ENCODE data around the gene DMXL2.

The DMXL2 gene

GRCh38 chr15:51622604-51623370 lies at the start of gene DMXL2 (continued):
- no peak for TF ChIP-seq ZNF707 (tag by site-specific recombination; IDR thresholded peaks at IDR 0.05)
- no peak for TF ChIP-seq ZSCAN16 (tag by site-specific recombination; IDR thresholded peaks at IDR 0.05)
- TF ChIP-seq ZNF140 (tag by site-specific recombination; IDR thresholded peaks at IDR 0.05): no peak
- TF ChIP-seq ZNF624 (tag by site-specific recombination; IDR thresholded peaks at IDR 0.05): no peak
- TF ChIP-seq KLF1 (tag by site-specific recombination; IDR thresholded peaks at IDR 0.05): no peak
- TF ChIP-seq ZBTB21 (tag by site-specific recombination; IDR thresholded peaks at IDR 0.05): no peak
- peak; percentile 52 for TF ChIP-seq ZIC2 (tag by site-specific recombination; IDR thresholded peaks at IDR 0.05)
- no peak for TF ChIP-seq ZNF777 (tag by site-specific recombination; IDR thresholded peaks at IDR 0.05; ENCODE audit: borderline replicate concordance)
- TF ChIP-seq ZNF302 (tag by site-specific recombination; IDR thresholded peaks at IDR 0.05; ENCODE audit: low read depth): no peak
- no peak for TF ChIP-seq KLF17 (tag by site-specific recombination; IDR thresholded peaks at IDR 0.05)
- TF ChIP-seq ZNF354C (tag by site-specific recombination; IDR thresholded peaks at IDR 0.05; ENCODE audit: borderline replicate concordance, low read depth): no peak
- TF ChIP-seq ZNF529 (tag by site-specific recombination; IDR thresholded peaks at IDR 0.05; ENCODE audit: insufficient replicate concordance): no peak
- no peak for TF ChIP-seq ZNF221 (tag by site-specific recombination; IDR thresholded peaks at IDR 0.05; ENCODE audit: borderline replicate concordance)
- peak; percentile 92 for TF ChIP-seq GLIS2 (tag by site-specific recombination; IDR thresholded peaks at IDR 0.05)
- TF ChIP-seq PRDM6 (tag by site-specific recombination; IDR thresholded peaks at IDR 0.05): no peak
- no peak for TF ChIP-seq ZNF776 (tag by site-specific recombination; IDR thresholded peaks at IDR 0.05; ENCODE audit: borderline replicate concordance)
- no peak for TF ChIP-seq ZNF416 (tag by site-specific recombination; IDR thresholded peaks at IDR 0.05)
- no peak for TF ChIP-seq ZNF138 (tag by site-specific recombination; IDR thresholded peaks at IDR 0.05; ENCODE audit: borderline replicate concordance)
- 0 out of 2 replicates have a peak, but pooled peaks have one; percentile 37 for TF ChIP-seq ZBTB7A (tag by site-specific recombination; IDR thresholded peaks at IDR 0.05; ENCODE audit: low read depth)
- TF ChIP-seq ZNF692 (tag by site-specific recombination; IDR thresholded peaks at IDR 0.05): no peak
- TF ChIP-seq ZNF148 (tag by site-specific recombination; IDR thresholded peaks at IDR 0.05; ENCODE audit: borderline replicate concordance): no peak
- no peak; the same call in 1 of the 2 replicates for TF ChIP-seq ZNF600 (tag by site-specific recombination; IDR thresholded peaks at IDR 0.05)
- no peak for TF ChIP-seq ZNF530 (tag by site-specific recombination; IDR thresholded peaks at IDR 0.05; ENCODE audit: low read depth)
- TF ChIP-seq ZNF16 (tag by site-specific recombination; IDR thresholded peaks at IDR 0.05; ENCODE audit: low read depth): no peak
- no peak for TF ChIP-seq ZNF426 (tag by site-specific recombination; IDR thresholded peaks at IDR 0.05)
- no peak for TF ChIP-seq ZNF747 (tag by site-specific recombination; IDR thresholded peaks at IDR 0.05)
- TF ChIP-seq SP3 (tag by site-specific recombination; IDR thresholded peaks at IDR 0.05): peak; percentile 31; the same call in 1 of the 2 replicates
- no peak for TF ChIP-seq KLF9 (tag by site-specific recombination; IDR thresholded peaks at IDR 0.05; ENCODE audit: low read depth)
- no peak for TF ChIP-seq ZFP3 (tag by site-specific recombination; IDR thresholded peaks at IDR 0.05; ENCODE audit: low read depth)
- no peak for TF ChIP-seq ZNF701 (tag by site-specific recombination; IDR thresholded peaks at IDR 0.05)
- no peak for TF ChIP-seq ZNF19 (tag by site-specific recombination; IDR thresholded peaks at IDR 0.05; ENCODE audit: low read depth)
- TF ChIP-seq PRDM1 (tag by site-specific recombination; IDR thresholded peaks at IDR 0.05): no peak
- no peak; the same call in 1 of the 2 replicates for TF ChIP-seq WT1 (tag by site-specific recombination; IDR thresholded peaks at IDR 0.05)
- peak; percentile 81; the same call in 1 of the 2 replicates for TF ChIP-seq ZBTB20 (tag by site-specific recombination; IDR thresholded peaks at IDR 0.05)
- no peak for TF ChIP-seq MZF1 (tag by site-specific recombination; IDR thresholded peaks at IDR 0.05; ENCODE audit: borderline replicate concordance)
- 0 out of 2 replicates have a peak, but pooled peaks have one; percentile 4 for TF ChIP-seq ZFP37 (tag by site-specific recombination; IDR thresholded peaks at IDR 0.05)
